GM19467 (cell line): ENCODE data around the gene NACC1.

Experiments
- ATAC-seq: cut with Tn5 transposase; IDR thresholded peaks from one replicate; pipeline ENCODE4 v1.9.1; 2021; ENCODE audit warnings: mild to moderate bottlenecking, moderate library complexity; ENCODE audit not compliant: unreplicated experiment

Gene NACC1

GRCh38 chr19:13118424-13119193 is 545 bp downstream of the NACC1 start:
- ATAC-seq: no peak

GRCh38 chr19:13119627-13120026 is 1.6 kb downstream of the NACC1 start:
- no peak for ATAC-seq

DNA sequence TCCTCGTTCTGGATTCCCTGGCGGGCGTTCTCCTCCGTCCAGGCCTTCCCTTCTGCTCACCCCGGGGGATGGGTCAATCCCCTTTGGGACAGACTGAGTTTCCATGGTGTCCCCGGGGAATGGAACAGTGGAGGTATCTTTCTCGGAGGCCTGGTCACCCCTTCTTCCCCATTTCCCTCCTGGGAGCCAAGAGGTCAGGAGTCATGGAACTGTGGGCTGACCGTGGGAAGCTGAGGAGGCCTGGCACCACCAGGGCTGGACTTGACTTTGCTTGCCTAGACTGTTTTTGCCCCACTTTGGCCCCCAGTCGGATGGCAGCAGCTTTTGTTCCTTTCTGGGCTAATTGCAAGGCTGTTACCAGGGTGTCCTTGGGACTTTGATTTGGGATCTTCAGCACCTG is 2.0 kb downstream of the NACC1 start:
- no peak for ATAC-seq

- ATAC-seq: no peak
Observed at GRCh38 chr19:13120817-13121216, 2.8 kb downstream of the NACC1 start.

- ATAC-seq: no peak
Observed at GRCh38 chr19:13121551-13122274, 3.6 kb downstream of the NACC1 start.

DNA sequence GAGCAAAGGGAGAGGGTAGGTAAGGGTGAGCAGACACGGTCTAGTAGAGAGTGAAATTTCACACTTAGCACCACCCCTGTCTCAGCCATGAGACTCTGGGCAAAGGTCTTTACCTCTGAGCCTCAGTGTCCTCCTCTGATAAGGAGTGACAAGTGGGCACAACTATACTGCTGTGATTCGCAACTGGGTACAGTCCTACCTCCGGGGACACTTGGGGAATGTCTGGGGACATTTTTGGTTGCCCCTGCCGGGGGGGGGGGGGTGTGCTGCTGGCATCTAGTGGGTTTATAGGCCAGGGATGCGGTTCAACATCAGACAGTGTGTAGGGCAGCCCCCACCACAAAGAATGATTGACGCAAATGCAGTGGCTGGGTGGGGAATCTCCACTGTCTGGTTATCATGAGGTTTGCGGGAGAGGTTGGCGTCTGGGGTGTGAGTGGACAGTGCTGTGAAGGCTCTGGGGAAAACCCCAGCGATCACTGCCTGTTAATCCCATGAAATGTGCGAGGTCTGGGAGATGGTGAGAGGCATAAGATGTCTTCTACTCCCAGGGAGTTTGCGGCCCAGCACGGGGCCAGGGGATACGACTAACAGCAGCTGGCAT is 4.3 kb downstream of the NACC1 start:
- no peak for ATAC-seq

DNA sequence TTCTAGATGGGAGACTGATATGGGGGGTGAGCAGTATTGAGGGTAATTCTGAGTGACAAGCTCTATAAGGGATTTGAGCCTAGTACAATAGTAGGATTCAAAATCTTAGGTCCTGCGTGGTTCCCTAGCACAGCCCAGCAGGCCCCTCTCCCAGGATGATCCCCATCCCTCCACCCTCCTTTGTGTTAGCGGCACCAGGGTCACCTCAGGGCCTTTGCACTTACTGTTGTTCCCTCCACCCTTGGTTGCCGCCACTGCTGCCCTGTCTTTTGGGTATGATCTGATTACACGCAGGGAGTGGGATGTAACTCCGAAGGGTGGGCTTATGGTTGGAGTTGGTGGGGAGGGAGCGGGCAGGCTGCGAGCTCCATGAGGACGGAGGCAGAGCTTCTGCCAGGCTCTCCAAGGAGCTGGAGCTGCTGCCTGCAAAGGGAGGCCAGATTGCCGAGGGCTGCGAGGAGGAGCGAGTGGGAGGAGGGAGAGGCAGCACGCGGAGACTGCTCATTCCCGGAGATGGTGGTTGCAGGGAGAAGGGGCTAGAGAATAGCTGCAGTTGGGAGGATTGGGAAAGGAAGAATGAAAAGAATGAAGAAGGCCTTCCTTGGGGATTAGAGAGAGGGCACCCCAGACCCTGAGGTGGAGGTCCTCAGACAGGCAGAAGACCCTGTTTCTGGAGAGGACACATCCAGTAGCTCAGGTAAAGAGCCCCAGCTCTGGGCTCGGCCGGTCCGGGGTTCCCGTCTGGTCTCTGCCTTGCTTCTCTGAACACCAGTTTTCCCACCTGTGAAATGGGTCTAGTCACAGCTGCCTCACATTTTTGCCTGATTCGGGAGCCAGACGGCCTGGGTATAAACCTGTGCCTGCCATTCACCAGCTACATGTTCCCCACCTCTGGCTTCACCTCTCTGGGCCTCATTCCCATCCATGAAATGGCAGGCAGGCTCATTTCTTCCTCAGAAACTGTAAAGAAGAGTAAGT is 5.2 kb downstream of the NACC1 start:
- no peak for ATAC-seq

GRCh38 chr19:13127051-13127450 is 9.0 kb downstream of the NACC1 start:
- no peak for ATAC-seq

DNA sequence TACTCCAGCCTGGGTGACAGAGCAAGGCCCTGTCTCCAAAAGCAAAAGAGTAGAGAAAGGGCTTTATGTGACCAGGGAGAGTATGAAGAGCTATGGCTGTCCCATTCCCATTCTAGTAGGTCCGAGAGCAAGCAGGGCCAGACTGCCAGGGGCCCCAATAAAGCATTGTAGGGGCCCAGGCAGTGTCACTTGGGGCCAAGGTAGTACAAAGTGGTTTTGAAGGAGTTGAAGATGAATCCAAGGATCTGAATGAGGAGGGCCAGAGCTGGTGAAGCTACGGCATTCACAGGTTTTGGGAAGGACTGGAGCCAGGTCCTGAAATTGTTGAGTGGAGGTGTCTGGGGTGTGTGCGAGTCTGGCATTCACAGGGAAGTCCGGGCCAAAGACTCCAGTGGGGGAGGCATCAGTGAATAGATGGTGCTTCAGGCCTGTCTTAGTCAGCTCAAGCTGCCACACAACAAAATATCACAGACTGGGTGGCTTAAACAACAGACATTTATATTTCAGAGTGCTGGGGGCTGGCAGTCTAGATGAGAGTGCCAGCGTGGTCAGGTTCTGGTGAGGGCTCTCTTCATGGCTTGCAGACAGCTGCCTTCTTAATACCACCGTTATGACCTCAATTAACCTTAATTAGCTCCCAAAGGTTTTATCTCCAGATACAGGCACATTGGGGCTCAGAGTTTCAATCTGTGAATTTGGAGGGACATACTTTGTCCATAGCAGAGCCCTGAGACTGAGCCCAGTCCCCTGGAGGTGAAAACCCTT is 9.9 kb downstream of the NACC1 start:
- no peak for ATAC-seq

DNA sequence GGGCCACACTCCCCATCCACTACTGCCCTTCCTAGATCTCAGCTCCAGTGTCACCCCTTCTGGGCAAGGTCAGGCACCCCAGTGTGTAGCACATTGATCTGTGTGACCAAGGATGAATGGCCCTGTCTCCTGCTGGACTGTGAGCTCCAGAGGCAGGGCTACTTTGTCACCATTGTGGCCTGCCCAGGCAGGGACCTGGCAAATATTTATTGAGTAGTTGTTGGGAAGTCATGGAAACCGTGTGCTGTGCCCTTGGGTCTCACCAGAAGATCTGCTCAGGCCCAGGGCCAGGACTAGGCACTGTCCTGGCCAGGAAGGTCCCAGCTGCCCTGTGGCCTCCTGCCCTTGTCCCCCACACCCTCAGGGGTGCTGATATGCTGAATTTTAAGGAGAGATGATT is 10.5 kb downstream of the NACC1 start:
- no peak for ATAC-seq

GRCh38 chr19:13129384-13129783 is 11.3 kb downstream of the NACC1 start:
- no peak for ATAC-seq

DNA sequence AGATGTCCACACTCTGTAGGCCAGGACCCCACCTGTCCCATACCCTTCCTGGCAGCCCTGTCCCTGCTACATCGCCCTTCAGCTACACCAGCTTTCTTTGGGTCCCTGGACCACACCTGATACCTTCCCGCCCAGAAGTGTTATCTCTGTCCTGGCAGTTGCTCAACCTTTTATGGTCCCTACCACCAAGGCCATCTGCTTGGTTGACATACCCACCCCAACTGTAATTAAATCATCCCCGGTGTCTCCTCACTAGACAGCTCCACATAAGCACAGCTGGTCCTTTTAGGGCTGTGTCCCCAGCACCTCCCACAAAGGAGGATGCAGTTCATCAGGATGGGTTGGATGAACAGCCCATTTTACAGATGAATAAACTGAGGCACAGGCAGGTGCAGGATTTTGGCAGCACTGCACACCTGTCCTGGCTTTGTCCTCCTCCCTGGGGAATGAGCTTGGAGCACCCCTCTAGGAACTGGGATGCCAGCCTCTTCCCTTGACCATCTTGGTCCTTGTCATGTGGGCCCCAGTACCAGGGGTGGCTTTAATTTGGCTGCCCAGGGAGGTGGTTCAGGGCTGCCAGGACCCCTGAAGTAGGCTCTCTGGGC is 12.9 kb downstream of the NACC1 start:
- no peak for ATAC-seq

GRCh38 chr19:13132471-13133180 is 14.6 kb downstream of the NACC1 start:
- no peak for ATAC-seq

GRCh38 chr19:13133241-13133870 is 15.3 kb downstream of the NACC1 start:
- ATAC-seq: no peak

- ATAC-seq: no peak
Observed at GRCh38 chr19:13134626-13135025, 16.6 kb downstream of the NACC1 start.

DNA sequence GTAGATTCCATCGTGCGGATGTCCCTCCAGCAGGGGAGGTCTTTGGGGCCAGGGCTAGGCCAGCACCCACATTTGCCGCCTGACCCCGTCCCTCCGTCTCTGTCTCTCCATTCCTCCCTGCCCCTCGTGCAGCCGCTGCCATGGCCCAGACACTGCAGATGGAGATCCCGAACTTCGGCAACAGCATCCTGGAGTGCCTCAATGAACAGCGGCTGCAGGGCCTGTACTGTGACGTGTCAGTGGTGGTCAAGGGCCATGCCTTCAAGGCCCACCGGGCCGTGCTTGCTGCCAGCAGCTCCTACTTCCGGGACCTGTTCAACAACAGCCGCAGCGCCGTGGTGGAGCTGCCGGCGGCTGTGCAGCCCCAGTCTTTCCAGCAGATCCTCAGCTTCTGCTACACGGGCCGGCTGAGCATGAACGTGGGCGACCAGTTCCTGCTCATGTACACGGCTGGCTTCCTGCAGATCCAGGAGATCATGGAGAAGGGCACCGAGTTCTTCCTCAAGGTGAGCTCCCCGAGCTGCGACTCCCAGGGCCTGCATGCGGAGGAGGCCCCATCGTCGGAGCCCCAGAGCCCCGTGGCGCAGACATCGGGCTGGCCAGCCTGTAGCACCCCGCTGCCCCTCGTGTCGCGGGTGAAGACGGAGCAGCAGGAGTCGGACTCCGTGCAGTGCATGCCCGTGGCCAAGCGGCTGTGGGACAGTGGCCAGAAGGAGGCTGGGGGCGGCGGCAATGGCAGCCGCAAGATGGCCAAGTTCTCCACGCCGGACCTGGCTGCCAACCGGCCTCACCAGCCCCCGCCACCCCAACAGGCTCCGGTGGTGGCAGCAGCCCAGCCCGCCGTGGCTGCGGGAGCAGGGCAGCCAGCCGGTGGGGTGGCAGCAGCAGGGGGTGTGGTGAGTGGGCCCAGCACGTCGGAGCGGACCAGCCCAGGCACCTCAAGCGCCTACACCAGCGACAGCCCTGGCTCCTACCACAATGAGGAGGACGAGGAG is 17.3 kb downstream of the NACC1 start:
- ATAC-seq: no peak

- no peak for ATAC-seq
Observed at GRCh38 chr19:13137290-13137794, 19.3 kb downstream of the NACC1 start.
